HG03378 (cell line): Measurements from ENCODE around the gene TP53I13.

ENCODE experiments used
- ATAC-seq: cut with Tn5 transposase; IDR thresholded peaks from one replicate; pipeline ENCODE4 v1.9.1; 2021; ENCODE audit warnings: mild to moderate bottlenecking, moderate library complexity; ENCODE audit not compliant: unreplicated experiment

TP53I13 gene

DNA sequence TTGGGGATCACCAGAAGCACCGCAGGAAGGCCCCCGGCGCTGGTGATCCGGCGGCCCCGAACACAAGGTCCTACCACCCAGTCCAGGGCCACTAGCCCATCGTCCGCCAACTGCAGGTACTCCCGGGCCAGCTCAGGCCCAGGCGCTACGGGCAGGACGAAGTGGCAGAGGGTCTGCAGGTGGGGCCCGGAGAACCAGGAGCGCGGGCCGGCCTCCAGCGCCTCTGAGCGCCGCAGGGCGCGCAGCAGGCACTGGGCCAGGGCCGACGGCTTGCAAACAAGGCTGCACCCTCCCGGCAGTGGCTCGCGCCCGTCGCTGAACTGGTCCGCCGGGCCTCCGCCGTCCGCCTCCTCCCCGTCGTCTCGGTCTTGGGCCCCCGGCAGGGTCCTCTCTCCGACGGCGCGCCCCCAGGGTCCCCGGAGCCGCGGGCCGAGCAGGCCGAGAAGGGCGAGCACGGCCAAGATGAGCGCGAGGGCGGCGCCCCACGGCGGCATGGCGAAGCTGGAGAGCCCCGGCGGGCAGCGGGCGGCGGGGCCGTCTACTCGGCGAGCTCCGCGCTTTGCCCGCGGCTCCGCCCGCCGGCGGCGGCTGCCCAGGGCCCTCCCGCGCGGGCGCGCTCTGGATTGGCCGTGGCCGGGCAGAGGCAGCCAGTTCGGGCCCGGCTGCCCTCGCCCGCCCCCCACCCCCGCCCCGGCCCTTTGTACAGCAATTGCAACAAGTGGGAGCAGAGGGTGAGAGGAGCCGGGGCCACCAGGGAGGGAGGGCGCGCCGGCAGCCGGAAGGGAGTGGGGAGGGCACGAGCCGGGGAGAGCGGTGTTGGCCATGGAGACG lies 1.8 kb upstream of the TP53I13 start, which contains the start of gene ABHD15:
ABHD15 (minus strand) TSS at position 565 of the 831 bp plus-strand sequence; CDS start at position 494, 71 bp downstream.
- ATAC-seq = no peak

GRCh38 chr17:29567304-29567553 lies 1.3 kb upstream of the TP53I13 start:
- ATAC-seq = no peak

- ATAC-seq = peak; percentile 33
These were observed 759 bp upstream of the TP53I13 start for GRCh38 chr17:29567554-29568330.

DNA sequence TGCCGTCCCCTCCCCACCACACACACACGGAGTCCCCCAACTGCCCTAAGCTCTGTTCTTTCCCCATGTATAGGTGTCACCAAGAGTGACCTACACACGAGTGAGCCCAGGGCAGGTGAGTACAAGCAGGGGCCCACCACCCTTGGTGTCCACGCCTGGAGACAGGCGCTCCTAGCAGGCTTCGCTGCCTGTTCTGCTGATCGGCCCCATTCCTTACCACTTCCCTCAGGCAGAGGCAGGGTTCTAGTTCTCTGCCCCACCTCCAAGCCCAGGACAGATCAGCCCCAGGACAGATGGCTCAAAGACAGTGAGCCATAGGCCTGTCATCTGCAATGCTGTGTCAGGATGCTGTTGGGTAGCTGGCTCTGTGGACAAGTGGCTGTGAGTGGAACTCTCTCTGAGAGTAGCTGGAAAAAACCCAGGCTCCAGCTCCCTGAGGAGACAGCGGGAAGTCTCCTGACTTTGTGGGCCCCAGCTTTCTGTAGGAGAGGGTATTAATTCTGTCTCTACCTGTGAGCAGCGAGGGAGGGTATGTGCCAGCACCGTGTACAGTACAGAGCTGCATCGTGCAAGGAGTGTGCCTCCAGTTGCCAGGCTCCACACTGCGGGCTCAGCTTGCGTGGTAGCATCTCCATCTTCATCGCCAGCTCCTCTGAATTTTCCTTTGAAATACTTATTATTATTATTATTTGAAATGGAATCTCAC lies 897 bp downstream of the TP53I13 start:
- ATAC-seq = no peak

DNA sequence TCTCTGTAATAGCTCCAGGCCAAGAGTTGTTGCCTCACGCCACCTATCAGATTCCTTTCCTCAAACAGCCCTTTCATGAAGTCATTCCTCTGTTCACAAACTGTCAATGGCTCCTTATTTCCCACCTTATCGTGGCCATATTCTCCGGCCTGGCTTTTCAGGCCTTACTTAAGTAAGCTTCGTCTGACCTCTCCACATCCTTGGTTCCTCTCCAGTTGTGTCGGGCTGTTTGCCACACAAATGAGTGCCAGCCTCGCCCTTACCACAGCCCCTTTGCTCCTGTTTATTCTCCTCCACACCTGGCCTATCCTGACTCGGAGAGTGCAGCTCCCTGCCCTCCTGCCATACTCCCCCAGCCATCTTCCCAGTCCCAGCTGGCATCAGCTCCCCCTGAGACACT lies 2.0 kb downstream of the TP53I13 start:
- no peak for ATAC-seq

GRCh38 chr17:29571486-29571882 lies 3.0 kb downstream of the TP53I13 start:
- no peak for ATAC-seq

DNA sequence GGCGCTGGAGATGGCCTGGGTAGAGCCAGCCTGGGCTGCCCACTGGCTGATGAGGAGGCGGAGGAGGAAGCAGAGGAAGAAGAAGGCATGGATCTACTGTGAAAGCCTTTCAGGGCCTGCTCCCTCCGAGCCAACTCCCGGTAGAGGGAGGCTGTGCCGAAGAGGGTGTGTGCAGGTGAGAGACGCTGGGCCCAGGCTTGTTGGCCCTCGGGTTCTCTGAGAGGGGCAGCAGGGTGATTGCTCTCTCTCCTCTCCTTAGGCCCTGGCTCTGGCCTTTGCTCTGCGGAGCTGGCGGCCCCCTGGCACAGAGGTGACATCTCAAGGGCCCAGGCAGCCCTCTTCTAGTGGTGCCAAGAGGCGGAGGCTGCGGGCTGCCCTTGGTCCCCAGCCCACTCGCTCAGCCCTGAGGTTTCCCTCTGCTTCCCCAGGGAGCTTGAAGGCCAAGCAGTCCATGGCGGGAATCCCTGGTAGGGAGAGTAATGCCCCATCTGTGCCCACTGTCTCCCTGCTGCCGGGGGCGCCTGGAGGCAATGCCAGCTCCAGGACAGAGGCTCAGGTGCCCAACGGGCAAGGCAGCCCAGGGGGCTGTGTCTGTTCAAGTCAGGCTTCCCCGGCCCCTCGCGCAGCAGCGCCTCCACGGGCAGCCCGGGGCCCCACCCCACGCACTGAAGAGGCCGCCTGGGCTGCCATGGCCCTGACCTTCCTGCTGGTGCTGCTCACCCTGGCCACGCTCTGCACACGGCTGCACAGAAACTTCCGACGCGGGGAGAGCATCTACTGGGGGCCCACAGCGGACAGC lies 3.6 kb downstream of the TP53I13 start:
- no peak for ATAC-seq

DNA sequence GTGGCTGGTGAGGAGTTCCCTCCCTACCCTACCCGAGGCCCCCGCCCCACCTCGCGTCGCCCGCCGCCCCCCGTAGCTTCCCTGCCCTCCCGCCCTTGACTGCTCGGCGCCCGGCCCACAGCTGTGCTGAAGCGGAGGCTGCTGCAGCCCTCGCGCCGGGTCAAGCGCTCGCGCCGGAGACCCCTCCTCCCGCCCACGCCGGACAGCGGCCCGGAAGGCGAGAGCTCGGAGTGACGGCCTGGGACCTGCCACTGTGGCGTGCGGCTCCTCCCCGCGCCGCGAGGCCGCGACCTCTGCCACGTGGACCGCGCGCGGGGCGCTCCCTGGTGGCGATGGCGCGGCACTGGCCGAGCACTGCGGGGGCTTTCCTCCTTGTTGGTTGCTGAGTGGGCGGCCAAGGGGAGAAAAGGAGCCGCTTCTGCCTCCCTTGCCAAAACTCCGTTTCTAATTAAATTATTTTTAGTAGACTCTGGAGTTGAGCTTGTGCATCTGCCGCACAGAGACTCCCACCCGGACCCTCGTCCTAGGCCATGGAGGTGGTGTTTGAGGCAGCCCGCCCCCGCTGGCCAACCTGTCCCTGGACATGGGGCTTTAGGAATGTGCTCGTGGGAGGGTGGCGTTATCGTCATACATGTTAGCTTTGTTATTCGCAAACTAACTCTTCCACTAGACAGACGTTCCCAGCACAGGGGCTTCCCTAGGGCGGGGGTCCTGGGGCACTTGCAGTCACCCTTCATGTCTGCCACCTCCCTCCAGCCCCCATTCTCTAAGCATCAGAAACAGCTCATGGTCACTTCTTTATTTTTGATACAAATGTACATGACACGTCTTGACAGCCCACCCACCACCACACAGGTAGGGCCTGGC lies 4.4 kb downstream of the TP53I13 start:
- no peak for ATAC-seq

DNA sequence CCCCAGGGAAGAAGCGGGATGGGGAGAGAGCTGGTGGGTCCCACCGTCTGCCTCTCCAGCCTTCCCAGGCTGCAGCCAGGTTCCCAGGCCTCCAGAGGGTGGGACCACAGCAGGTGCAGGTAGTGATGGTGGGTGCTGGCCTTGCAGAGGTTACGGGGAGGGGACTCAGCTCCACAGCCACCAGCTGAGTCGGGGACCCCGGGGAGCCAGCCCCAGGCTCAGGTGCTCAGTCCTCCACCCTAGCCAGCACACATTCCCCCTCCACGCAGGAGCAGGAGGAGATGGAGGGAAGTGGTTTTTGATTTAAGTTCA lies 5.0 kb downstream of the TP53I13 start:
- ATAC-seq = no peak

GRCh38 chr17:29573871-29574731 lies 5.6 kb downstream of the TP53I13 start:
- ATAC-seq = no peak

DNA sequence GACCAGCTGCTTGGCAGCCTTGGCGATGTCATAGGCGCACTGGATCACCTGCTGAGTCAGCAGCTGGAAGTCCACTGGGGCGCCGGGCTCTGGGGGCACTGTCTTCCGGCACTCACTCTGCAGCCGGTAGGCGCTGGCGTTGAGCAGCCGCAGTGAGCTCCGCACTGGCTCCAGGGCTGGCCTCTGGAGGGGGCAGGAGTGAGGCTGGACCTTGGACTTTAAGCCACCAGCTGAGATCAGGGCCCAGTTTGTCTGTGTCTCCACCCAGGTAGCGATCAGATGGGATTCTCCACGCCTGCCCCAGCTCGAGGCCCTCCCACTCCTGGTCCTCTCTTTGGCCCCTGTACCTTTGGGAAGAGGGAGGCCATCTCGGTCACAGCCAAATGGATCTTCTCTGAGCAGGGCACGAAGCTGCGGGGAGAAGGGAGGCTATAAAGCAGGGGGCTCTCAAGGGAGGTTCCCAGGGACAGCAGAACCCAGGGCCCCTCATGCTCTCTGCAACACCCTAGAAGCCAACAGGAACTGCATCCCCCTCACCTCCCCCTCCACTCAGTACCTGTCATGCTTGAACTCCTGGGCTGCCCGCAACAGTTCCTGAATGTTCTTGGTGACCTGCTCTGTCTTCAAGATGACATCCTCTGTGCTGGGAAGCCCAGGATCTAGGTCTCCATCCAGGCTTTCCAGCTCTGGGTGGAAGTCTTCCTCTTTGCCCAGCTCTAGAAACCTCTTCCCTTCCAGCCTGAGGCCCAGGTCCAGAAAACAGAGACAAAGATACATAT lies 6.4 kb downstream of the TP53I13 start:
- no peak for ATAC-seq

GRCh38 chr17:29575511-29576213 lies 7.2 kb downstream of the TP53I13 start:
- no peak for ATAC-seq

- no peak for ATAC-seq
These were observed 7.9 kb downstream of the TP53I13 start for GRCh38 chr17:29576214-29577000.

GRCh38 chr17:29577001-29577370 lies 8.5 kb downstream of the TP53I13 start:
- no peak for ATAC-seq

DNA sequence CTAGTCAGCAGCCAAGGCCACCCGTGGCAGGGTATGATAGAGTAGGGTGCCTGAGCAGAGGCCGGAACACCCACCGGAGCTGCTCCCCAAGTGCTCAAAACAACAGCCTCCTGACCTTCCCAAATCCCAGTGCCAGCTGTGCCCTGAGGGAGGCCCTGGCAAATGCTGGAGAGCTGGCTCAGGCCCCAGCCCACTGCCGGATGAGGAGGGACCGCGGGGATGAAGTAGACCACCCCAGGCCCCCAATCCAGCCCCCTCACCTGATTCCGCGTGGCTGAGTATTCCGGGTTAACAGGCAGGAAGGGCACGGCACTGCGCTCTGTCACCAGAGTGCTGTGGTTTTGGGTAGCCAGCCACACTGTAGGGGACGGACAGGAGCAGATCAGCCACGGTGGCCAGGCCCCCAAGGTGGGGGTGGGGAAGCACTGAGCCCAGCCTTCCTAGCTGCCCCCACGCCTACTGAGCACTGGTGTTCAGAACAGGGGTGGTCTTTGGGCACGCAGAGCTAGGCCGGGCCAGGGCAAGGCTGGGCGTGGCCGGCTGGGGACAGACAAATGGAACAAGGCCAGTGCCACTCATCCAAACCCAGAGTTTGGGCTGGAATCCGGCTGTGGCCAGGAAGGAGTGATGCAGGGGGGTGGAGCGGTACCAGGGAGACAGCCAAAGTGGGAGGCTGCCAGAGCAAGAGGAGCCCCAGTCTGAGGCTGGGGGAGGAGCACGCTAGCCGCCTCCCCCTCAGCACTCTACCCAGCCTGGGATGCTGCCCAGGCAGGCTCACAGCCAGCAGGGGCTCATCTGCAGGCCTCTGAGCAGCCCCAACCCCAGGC lies 9.1 kb downstream of the TP53I13 start:
- no peak for ATAC-seq
